Tibial artery (tissue), 4 donors: ENCODE results near the gene VASH2.

Experiments
- DNase-seq, 2 donors: peaks; one replicate each; pipeline ENCODE4 v3.0.0-alpha.2; 2019
- H3K27ac ChIP-seq, 2 donors: fragments of 200-600 bp; sonication (generic) in 1 of 2; 1 replicate in 1 of 2; 2 replicates in 1 of 2; pipeline ENCODE4 v1.5.1; 2018 to 2019; ENCODE audit warnings: mild to moderate bottlenecking in 1 of 2
- H3K27me3 ChIP-seq, 2 donors: fragments of 200-600 bp; sonication (generic) in 1 of 2; one replicate each; pipeline versions ENCODE4 v1.5.1 to v1.6.0; 2016 to 2019
- H3K36me3 ChIP-seq, 3 donors: fragments of 200-600 bp; sonication (generic) in 2 of 3; one replicate each; pipeline ENCODE4 v1.5.1; 2016 to 2019; ENCODE audit warnings: mild to moderate bottlenecking in 2 of 3
- H3K4me1 ChIP-seq, 4 donors: fragments of 200-600 bp; sonication (generic) in 2 of 4; 1 replicate in 3 of 4; 2 replicates in 1 of 4; pipeline ENCODE4 v1.5.1; 2016 to 2019
- H3K4me3 ChIP-seq, 2 donors: fragments of 200-600 bp; sonication (generic) in 1 of 2; 1 replicate in 1 of 2; 2 replicates in 1 of 2; pipeline ENCODE4 v1.5.1; 2018 to 2019; ENCODE audit warnings: mild to moderate bottlenecking in 2 of 2
- H3K9me3 ChIP-seq, 3 donors: fragments of 200-600 bp; sonication (generic) in 1 of 3; one replicate each; pipeline ENCODE4 v1.5.1; 2016 to 2019
- intact Hi-C: fragments of 100-400 bp; cut with DNase I; formaldehyde crosslinking; loops from one replicate; pipeline ENCODE4 v1.15.0; 2023; ENCODE audit warnings: low total_unique reads
- TF ChIP-seq, protein P1 (sequence below), 2 experiments: fragments of 200-600 bp in 1 of 2; fragments of 450-650 bp in 1 of 2; IDR thresholded peaks; one replicate each; pipeline ENCODE4 v1.5.1; 2017 to 2019; ENCODE audit warnings: antibody characterized with exemption in 2 of 2, mild to moderate bottlenecking in 1 of 2, moderate library complexity in 1 of 2

The VASH2 gene

DNA sequence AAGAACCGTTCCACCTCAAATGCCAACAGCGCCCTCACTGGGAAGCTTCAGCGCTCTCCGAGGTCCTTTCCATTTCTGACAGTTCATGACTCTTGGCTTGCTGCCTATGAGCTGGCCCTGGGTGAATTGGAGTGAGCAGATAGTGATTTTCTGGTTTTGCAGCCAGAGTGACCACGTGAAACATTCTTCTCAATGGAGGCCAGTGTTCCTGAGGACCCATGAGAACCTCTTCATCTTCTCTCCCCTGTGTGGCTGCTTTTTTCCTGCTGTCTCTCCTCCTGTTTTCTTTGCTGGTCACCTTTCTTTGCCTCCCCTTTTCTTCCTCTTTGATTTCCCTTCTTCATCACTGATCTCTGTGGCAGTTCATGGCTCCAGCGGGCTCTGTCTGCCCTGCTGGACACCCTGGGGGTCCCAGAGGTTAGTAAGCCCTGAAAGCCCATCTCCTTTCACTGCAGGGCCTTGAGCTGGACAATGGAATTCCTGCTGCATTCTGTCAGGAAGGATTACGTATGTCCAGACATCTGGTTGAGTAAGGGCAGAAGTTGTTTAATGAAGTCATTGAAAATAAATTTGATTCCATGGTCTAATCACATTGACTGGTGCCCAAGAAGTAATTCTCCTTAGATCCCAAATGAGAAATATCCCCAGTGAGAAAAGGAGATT lies 29.9 kb downstream of the VASH2 start:
- H3K36me3 ChIP-seq: peaks cover 0 to 6% (median 0%) of the 10 kb centered on the region in 3 donors
- TF ChIP-seq, protein P1, sequence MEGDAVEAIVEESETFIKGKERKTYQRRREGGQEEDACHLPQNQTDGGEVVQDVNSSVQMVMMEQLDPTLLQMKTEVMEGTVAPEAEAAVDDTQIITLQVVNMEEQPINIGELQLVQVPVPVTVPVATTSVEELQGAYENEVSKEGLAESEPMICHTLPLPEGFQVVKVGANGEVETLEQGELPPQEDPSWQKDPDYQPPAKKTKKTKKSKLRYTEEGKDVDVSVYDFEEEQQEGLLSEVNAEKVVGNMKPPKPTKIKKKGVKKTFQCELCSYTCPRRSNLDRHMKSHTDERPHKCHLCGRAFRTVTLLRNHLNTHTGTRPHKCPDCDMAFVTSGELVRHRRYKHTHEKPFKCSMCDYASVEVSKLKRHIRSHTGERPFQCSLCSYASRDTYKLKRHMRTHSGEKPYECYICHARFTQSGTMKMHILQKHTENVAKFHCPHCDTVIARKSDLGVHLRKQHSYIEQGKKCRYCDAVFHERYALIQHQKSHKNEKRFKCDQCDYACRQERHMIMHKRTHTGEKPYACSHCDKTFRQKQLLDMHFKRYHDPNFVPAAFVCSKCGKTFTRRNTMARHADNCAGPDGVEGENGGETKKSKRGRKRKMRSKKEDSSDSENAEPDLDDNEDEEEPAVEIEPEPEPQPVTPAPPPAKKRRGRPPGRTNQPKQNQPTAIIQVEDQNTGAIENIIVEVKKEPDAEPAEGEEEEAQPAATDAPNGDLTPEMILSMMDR (IDR thresholded peaks at IDR 0.05): no peak
- no peaks in the 10 kb centered on the region for H3K27me3 ChIP-seq
- no peak for DNase-seq
- no peak overlapping the region for H3K27ac ChIP-seq
- no peak overlapping the region for H3K4me3 ChIP-seq
- H3K9me3 ChIP-seq: no peaks in the 10 kb centered on the region
- peaks cover 0 to 16% (median 0%) of the 10 kb centered on the region in 4 donors for H3K4me1 ChIP-seq
- intact Hi-C loops: no loop called here

DNA sequence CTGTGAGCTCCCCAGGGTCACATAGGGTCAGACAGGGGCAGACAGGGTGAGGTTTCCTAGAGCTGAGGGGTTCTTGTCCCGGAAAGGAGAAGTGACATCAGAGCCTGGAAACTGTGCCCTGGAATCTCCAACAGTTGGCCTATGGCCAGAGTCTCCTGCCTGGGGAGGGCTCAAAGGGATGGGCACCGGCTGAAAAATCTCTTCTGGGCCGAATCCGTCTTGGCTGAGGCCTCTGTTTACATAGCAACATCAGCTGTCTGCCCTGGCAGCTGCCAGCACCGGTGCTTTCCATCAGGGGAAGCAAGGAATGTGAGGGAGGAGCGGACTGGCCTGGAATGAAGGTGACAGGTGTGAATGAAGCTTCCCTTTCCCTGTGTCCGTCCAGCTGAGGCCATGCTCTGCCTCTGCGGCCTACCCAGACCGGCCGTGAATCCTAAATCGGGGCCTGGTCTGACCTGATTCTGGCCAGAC lies 30.7 kb downstream of the VASH2 start:
- Histone ChIP-seq H3K27me3 (no peaks in the 10 kb centered on the region), H3K36me3 (peaks cover 0 to 6% (median 0%) of the 10 kb centered on the region in 3 donors), H3K4me3 (no peak overlapping the region), H3K4me1 (peaks cover 0 to 16% (median 0%) of the 10 kb centered on the region in 4 donors), H3K9me3 (no peaks in the 10 kb centered on the region), H3K27ac (no peak overlapping the region)
- intact Hi-C loops: no loop called here
- TF ChIP-seq, protein P1 (IDR thresholded peaks at IDR 0.05): no peak
- no peak for DNase-seq

DNA sequence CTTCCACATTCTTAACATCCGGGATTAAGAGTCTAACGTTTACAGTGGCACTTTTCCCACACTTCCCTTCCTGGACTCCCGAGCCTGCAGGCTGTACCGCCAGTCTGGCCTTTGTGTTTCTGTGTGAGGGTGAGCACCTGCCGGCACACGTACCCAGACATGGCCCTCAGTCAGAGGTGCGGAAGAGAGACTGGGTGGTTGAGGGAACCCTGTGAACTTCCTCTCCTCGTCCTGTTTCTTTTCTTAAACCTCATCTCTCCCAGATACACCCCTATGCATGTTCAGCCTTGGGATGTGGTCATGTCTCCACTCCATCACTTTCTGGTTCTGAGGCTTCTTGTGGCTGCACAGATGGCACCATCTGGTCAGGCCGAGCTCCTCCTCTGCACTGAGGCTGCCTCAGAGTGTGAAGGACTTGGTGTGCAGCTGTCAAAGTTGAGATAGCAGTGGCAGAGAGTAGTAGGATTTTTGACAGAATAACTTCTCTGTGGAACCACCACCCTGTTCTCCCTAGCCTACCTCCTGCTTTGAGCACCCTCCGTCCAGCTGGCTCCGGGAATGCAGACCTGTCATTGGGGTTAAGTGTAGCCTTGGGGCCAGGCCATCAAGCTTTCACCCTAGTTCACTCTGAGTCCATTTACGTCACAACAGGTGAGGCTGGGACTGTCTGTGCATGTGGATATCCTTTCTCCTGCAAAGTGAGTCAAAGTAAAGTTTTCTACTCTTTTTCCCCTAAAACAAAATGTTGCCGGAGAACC lies 31.4 kb downstream of the VASH2 start:
- no peak overlapping the region for H3K27ac ChIP-seq
- TF ChIP-seq, protein P1 (IDR thresholded peaks at IDR 0.05): no peak
- DNase-seq: no peak

DNA sequence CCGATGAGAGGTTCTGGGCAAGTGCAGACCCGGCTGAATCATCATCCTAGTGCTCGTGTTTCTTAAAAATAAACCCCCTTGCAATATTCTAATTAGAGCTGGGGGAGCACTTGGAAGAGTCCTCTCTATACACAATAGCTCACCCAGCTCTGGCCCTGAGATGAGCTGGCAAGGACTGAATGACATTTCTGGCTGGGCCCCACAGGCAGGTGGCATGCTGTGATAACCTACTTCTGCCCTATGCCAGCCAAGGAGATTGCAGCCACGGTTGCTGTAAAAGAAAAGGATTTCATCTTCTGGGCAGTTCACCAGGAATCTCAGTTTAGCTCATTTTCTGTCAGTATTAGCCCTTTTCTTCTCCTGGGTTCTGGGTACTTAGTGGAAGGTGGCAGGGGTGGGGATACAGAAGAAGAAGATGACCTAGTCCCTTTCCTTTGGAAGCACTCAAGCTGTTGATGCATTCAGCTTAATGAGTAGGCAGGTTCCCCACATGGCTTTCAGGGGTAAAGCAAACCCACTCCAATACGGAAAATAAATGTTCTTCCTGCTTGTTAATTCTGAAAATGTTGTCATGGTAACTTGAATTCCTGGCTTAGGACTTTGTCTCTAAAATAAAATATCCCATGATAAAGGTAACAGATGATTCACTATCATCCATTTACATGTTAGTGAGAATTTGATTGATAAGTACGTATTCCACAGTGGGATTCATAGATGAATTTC lies 32.2 kb downstream of the VASH2 start:
- H3K36me3 ChIP-seq: no peaks in the 10 kb centered on the region
- H3K27me3 ChIP-seq: no peaks in the 10 kb centered on the region
- no peak for DNase-seq
- H3K9me3 ChIP-seq: no peaks in the 10 kb centered on the region
- H3K4me3 ChIP-seq: no peak overlapping the region
- peaks cover 0 to 16% (median 0%) of the 10 kb centered on the region in 4 donors for H3K4me1 ChIP-seq
- no peak overlapping the region for H3K27ac ChIP-seq
- TF ChIP-seq, protein P1 (IDR thresholded peaks at IDR 0.05): no peak
- intact Hi-C loops: no loop called here

More for the DNA sequence above, 31.4 kb downstream of the VASH2 start:
- Histone ChIP-seq H3K4me3 (no peak overlapping the region), H3K27me3 (no peaks in the 10 kb centered on the region), H3K36me3 (peaks cover 0 to 3% (median 0%) of the 10 kb centered on the region in 3 donors), H3K4me1 (peaks cover 0 to 16% (median 0%) of the 10 kb centered on the region in 4 donors), H3K9me3 (no peaks in the 10 kb centered on the region)
- intact Hi-C loops: no loop called here

DNA sequence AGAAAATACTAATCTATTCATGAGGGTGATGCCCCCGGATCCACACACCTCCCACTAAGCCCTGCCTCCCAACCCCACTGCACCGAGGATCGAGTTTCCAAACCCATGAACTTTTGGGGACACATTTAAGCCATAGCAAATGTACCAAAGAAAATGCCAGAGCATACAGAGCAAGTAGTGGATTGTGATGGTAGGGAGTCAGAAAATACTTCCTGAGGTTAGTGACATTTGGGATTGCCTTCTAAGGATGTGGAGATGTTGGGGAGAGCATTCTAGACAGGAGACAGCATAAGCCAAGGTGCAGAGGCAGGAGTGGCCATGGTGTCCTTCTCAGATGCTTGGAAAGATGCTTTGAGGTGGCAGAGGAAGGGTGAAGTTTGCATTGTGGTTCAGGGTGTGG lies 33.1 kb downstream of the VASH2 start:
- Histone ChIP-seq H3K27ac (no peak overlapping the region), H3K4me3 (no peak overlapping the region), H3K36me3 (peaks cover 0 to 2% (median 0%) of the 10 kb centered on the region in 3 donors), H3K4me1 (peaks cover 0 to 16% (median 0%) of the 10 kb centered on the region in 4 donors), H3K9me3 (no peaks in the 10 kb centered on the region), H3K27me3 (no peaks in the 10 kb centered on the region)
- no peak for DNase-seq
- intact Hi-C loops: no loop called here
- TF ChIP-seq, protein P1 (IDR thresholded peaks at IDR 0.05): no peak
